ENCODE results near the gene ITPKB. TPM values are rescaled to one million over a fixed set of nuclear protein-coding genes. Genes with fewer than 3 reads are reported as not detected.
A peak's percentile ranks its signal among the peaks of the same experiment; 100 is the strongest.

The ITPKB gene
- total and polyA plus RNA-seq, 9 donors, result 11.3 to 43.2 (median 20.1) TPM

- H3K27ac ChIP-seq, result no peak overlapping the region
- peak overlapping the region; percentile 22 for H3K4me3 ChIP-seq
- H3K36me3 ChIP-seq, result no peaks in the 10 kb centered on the region
- 68 to 81% (median 80%) methylated on average over 4 of the region's 4 CpGs for WGBS, 3 donors
- H3K27me3 ChIP-seq, result no peaks in the 10 kb centered on the region
- no peak for DNase-seq
- peaks cover 13% of the 10 kb centered on the region for H3K4me1 ChIP-seq (ENCODE audit: insufficient read depth)
- intact Hi-C loops (cut with DNase I), result loop anchor here in 1 of 4 donors (10.0 kb wide), 1 partner anchor 89 kb away; no protein-coding TSS in a partner anchor
- no peaks in the 10 kb centered on the region for H3K9me3 ChIP-seq
- TF ChIP-seq POLR2A (IDR thresholded peaks at IDR 0.05), result no peak
- TF ChIP-seq CTCF (IDR thresholded peaks at IDR 0.05), result no peak
- no peak for TF ChIP-seq EP300 (IDR thresholded peaks at IDR 0.05)
Observed at GRCh38 chr1:226733304-226733703, 5.8 kb downstream of the ITPKB start.

GRCh38 chr1:226732856-226733291, 6.2 kb downstream of the ITPKB start:
- TF ChIP-seq CTCF (IDR thresholded peaks at IDR 0.05), result no peak
- TF ChIP-seq POLR2A (IDR thresholded peaks at IDR 0.05), result no peak
- TF ChIP-seq EP300 (IDR thresholded peaks at IDR 0.05), result no peak
- H3K27ac ChIP-seq, result no peak overlapping the region
- H3K4me1 ChIP-seq (ENCODE audit: insufficient read depth), result peaks cover 13% of the 10 kb centered on the region
- intact Hi-C loops (cut with DNase I), result loop anchor here in 1 of 4 donors (10.0 kb wide), 1 partner anchor 88 kb away; no protein-coding TSS in a partner anchor
- 77 to 88% (median 84%) methylated on average over 4 of the region's 4 CpGs for WGBS, 3 donors
- DNase-seq, result no peak
- no peak overlapping the region for H3K4me3 ChIP-seq
- H3K9me3 ChIP-seq, result no peaks in the 10 kb centered on the region
- no peaks in the 10 kb centered on the region for H3K36me3 ChIP-seq
- no peaks in the 10 kb centered on the region for H3K27me3 ChIP-seq

- no peak for TF ChIP-seq POLR2A (IDR thresholded peaks at IDR 0.05)
- no peak for TF ChIP-seq EP300 (IDR thresholded peaks at IDR 0.05)
- no peak for TF ChIP-seq CTCF (IDR thresholded peaks at IDR 0.05)
- Histone ChIP-seq H3K4me3 (no peak overlapping the region), H3K27me3 (no peaks in the 10 kb centered on the region), H3K27ac (no peak overlapping the region), H3K36me3 (no peaks in the 10 kb centered on the region), H3K9me3 (no peaks in the 10 kb centered on the region), H3K4me1 (ENCODE audit: insufficient read depth) (peaks cover 9% of the 10 kb centered on the region)
- WGBS, 3 donors, result 69 to 81% (median 77%) methylated on average over 3 of the region's 3 CpGs
- intact Hi-C loops (cut with DNase I), result loop anchor here in 1 of 4 donors (10.0 kb wide), 1 partner anchor 87 kb away; no protein-coding TSS in a partner anchor
- DNase-seq, result no peak
Observed at GRCh38 chr1:226731257-226731893, 7.7 kb downstream of the ITPKB start.

- intact Hi-C loops (cut with DNase I), result loop anchor here in 1 of 4 donors (10.0 kb wide), 1 partner anchor 86 kb away; no protein-coding TSS in a partner anchor
- WGBS, 3 donors, result 77 to 81% (median 79%) methylated on average over 3 of the region's 3 CpGs
- Histone ChIP-seq H3K4me1 (ENCODE audit: insufficient read depth) (peaks cover 9% of the 10 kb centered on the region), H3K27ac (no peak overlapping the region), H3K36me3 (no peaks in the 10 kb centered on the region), H3K9me3 (no peaks in the 10 kb centered on the region), H3K27me3 (no peaks in the 10 kb centered on the region), H3K4me3 (no peak overlapping the region)
- DNase-seq, result no peak
- TF ChIP-seq CTCF (IDR thresholded peaks at IDR 0.05) (no peak), EP300 (IDR thresholded peaks at IDR 0.05) (no peak)
Observed at GRCh38 chr1:226730836-226731235, 8.2 kb downstream of the ITPKB start.

Data from ovary (tissue), 9 donors.